HG03025 (cell line): ENCODE data around the gene CDC14A.
A peak's percentile ranks its signal among the peaks of the same experiment; 100 is the strongest.
"Not testable (repeated sequence)": the region's sequence is repeated elsewhere in the genome, so short reads cannot be mapped to it uniquely, and the experiment has no call there.

Source experiments
- ATAC-seq: cut with Tn5 transposase; IDR thresholded peaks from one replicate; pipeline ENCODE4 v1.9.1; 2021; ENCODE audit warnings: mild to moderate bottlenecking, moderate library complexity; ENCODE audit not compliant: unreplicated experiment, low FRiP score

Gene CDC14A

GRCh38 chr1:100332331-100332730, 20.0 kb upstream of the CDC14A start:
- no peak for ATAC-seq

- ATAC-seq = no peak
These were observed 16.9 kb upstream of the CDC14A start for GRCh38 chr1:100335436-100335835.

GRCh38 chr1:100337878-100338277, 14.4 kb upstream of the CDC14A start:
- ATAC-seq = not testable (repeated sequence)

GRCh38 chr1:100339735-100340134, 12.6 kb upstream of the CDC14A start:
- ATAC-seq = not testable (repeated sequence)

GRCh38 chr1:100340494-100340893, 11.8 kb upstream of the CDC14A start:
- ATAC-seq = no peak

- no peak for ATAC-seq
These were observed 10.0 kb upstream of the CDC14A start for GRCh38 chr1:100342348-100342747.

GRCh38 chr1:100343897-100344296, 8.4 kb upstream of the CDC14A start:
- ATAC-seq = no peak

GRCh38 chr1:100344774-100345173, 7.5 kb upstream of the CDC14A start:
- ATAC-seq = no peak

- ATAC-seq = no peak
These were observed 5.9 kb upstream of the CDC14A start for GRCh38 chr1:100346387-100346786.

GRCh38 chr1:100347009-100347966, 5.0 kb upstream of the CDC14A start:
- no peak for ATAC-seq

GRCh38 chr1:100348549-100349144, 3.7 kb upstream of the CDC14A start:
- no peak for ATAC-seq

- ATAC-seq = no peak
These were observed 3.1 kb upstream of the CDC14A start for GRCh38 chr1:100349246-100349645.

- ATAC-seq = no peak
These were observed 1.6 kb upstream of the CDC14A start for GRCh38 chr1:100350787-100351094.

GRCh38 chr1:100351095-100351887, 1.0 kb upstream of the CDC14A start:
- peak; percentile 69 for ATAC-seq

- peak; percentile 28 for ATAC-seq
These were observed 930 bp downstream of the CDC14A start for GRCh38 chr1:100353071-100353801.

- ATAC-seq = no peak
These were observed 1.7 kb downstream of the CDC14A start for GRCh38 chr1:100353988-100354387.

- ATAC-seq = no peak
These were observed 2.7 kb downstream of the CDC14A start for GRCh38 chr1:100354971-100355394.

GRCh38 chr1:100358210-100358609, 5.9 kb downstream of the CDC14A start:
- no peak for ATAC-seq

- ATAC-seq = no peak
These were observed 6.8 kb downstream of the CDC14A start for GRCh38 chr1:100359139-100359538.

- no peak for ATAC-seq
These were observed 8.6 kb downstream of the CDC14A start for GRCh38 chr1:100360790-100361510.
